ENCODE data around the gene JARID2.
"Not testable (repeated sequence)": the region's sequence is repeated elsewhere in the genome, so short reads cannot be mapped to it uniquely, and the experiment has no call there.

The JARID2 gene

GRCh38 chr6:15289456-15289855 lies 43.6 kb downstream of the JARID2 start:
- not testable (repeated sequence) for DNase-seq (ENCODE audit: low spot score)

DNA sequence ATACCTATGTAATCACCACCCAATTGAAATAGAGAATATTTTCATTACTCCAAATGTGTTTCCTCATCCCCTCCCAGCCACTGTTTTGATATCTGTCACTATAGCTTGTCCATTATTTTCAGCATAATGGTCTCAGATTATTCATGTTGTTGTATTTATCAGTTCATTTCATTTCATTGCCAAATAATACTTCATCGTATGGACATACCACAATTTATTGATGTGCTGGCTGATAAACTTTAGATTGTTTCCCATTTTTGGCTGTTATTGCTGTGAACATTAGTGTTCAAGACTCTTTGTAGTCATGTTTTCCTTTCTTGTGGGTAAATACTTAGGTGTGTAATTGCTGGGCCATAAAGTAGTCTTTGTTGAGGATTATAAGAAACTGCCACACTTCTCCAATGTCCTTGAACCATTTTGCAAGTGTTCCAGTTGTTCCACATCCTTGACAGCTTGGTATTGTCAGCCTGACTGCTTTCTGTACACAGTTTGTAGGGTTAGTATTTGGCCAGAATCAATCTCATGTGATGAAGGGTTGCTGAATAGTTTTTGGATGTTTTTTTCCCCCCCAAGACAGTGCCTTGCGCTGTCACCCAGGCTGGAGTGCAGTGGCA lies 44.3 kb downstream of the JARID2 start:
- no peak for DNase-seq (ENCODE audit: low spot score)

- DNase-seq (ENCODE audit: low spot score), result no peak
These were observed 45.3 kb downstream of the JARID2 start for GRCh38 chr6:15290962-15291704.

DNA sequence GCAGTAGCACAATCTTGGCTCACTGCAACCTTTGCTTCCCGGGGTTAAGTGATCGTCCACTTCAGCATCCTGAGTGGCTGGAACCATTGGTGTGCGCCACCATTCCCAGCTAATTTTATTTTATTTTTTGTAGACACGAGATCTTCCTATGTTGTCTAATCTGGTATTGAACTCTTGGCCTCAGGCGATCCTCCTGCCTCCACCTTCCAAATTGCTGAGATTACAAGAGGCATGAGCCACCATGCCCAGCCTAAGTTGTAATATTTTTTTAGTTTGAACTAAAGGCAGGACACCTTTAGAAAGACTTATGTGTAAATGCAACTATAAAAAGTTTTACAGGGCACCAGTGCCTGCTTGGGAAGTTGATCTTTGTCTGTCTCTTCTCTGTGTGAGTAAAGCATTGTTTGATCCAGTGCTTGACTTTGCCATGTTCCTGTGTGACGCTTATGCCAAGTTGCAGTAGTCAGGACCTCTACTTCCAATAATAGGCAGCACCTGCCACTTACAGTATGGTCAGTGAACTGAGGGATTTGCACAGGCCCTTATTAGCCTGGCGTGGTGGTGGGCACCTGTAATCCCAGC lies 46.9 kb downstream of the JARID2 start:
- DNase-seq (ENCODE audit: low spot score), result no peak

DNA sequence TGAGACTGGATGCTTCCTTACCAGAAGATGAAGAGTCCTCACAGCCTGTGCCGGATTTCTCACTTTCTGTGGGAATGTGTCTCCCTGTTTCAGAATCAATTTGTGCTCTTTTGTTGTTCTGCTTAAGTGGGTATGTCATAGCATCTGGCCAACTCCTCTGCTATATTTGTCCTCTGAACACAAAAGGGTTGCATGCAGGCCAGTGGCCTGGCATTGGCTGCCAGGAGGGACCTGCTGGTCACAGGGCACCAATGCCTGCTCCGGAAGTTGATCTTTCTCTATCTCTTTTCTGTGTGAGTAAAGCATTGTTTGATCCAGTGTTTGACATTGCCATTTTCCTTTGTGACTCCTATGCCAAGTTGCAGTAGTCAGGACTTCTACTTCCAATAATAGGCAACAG lies 47.8 kb downstream of the JARID2 start:
- no peak for DNase-seq (ENCODE audit: low spot score)

GRCh38 chr6:15294504-15294903 lies 48.6 kb downstream of the JARID2 start:
- no peak for DNase-seq (ENCODE audit: low spot score)

DNA sequence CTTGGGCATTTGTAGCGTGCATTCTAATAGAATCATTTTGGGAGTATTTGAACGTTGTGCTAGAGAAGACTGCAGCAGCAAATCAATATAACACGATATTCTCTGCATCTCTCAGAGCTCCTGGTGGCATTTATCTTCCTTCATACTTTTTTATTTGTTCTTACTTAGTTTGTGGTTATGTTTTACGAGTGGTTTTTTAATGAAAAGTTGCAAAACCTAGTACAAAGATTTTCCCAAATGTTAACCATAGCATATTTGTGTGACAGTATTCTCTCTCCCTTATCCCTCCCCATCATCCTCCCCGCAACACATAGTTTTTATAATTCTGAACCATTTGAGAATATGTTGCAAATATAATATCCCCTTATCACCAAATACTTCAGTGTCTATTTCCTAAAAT lies 50.4 kb downstream of the JARID2 start:
- no peak for DNase-seq (ENCODE audit: low spot score)

DNA sequence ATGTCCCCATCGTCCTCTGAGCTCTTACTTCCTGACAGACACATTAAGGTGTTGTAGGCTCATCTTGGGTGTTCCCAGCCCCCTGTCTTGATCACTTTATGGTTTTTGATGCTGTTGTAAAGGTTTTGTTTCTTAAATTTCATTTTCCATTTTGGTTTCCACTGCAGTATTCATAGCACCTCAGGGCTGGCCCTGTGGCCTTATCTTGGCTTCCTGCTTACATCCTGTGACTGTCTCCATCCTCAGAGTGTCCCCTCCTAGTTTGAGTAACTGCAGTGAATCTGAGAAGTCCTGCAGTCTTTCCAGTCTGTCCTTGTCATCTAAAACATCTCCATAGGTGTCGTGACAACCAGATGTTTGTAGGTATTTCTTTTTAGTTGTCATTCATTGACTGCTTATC lies 50.9 kb downstream of the JARID2 start:
- no peak for DNase-seq (ENCODE audit: low spot score)

DNA sequence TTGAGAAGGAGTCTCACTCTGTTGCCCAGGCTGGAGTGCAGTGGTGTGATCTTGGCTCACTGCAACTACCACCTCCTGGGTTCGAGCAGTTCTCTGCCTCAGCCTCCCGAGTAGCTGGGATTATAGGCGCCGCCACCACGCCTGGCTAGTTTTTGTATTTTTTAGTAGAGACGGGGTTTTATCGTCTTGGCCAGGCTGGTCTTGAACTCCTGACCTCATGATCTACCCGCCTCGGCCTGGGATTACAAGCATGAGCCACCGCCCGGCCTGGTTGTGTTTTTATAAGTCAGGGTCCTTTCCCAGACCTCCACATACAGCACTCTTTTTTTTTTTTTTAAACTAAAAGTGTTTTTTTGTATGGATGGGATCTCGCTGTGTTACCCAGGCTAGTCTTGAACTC lies 51.3 kb downstream of the JARID2 start:
- DNase-seq (ENCODE audit: low spot score), result not testable (repeated sequence)

DNA sequence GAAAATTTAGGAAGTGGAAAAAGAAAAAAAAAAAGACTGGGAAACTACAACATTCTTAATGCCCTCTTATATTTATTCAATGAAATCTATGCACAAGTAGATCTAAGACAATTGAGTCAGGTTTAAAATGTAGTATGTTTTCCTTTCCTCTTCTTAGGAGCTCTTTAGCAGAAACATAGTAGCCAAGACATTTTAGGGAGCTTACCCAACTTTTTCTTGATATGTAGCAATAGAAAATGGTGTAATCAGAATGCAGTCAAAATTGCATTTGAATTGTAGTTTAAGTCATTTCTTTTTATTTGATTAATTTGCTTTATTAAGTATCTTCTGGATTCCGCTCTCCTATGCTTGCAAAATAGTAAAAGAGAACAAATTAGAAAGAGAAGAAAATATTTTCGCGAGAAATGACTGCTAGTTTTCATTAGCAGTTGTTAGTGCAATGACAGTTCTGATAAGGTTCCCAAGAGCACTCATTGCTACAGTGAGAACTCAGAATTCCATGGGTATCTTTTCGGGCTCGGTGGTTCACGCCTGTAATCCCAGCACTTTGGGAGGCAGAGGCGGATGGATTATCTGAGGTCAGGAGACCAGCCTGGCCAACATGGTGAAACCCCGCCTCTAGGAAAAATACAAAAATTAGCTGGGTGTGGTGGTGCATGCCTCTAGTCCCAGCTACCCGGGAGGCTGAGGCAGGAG lies 52.2 kb downstream of the JARID2 start:
- DNase-seq (ENCODE audit: low spot score), result no peak

DNA sequence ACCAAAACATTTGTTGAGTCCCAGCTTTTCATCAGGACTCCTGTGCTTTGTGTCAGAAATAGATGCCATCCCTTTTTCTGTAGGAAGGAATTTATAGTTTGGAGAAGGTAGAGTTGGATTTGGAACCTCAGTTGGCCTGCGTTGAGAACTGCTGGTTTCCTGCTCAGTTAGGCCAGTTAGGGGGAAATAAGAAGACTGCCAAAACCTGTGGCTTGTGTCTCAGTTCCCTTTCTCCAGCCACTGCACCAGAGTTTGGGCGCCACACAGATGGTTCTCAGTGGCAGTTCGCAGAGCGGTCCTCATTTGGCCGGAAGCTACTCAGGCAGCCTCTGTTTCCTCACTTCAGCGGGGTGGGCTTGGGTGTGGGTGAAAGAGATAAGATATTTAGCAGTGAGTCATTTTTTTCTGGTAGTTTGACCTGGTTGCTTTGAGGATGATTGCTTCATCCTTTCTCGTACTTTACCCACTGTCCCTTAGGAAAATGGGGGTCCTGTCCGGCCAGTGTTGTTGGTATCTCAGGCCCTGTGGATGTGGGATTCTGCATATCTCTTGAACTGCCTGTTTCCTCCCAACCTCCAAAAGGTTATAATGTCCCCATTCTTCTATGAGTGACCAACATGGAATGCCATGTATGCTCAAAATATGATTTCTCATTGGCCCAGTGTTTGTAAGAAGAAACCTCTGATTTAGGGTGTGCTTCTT lies 53.7 kb downstream of the JARID2 start:
- peak; percentile 18 for DNase-seq (ENCODE audit: low spot score)

- DNase-seq (ENCODE audit: low spot score), result no peak
These were observed 55.5 kb downstream of the JARID2 start for GRCh38 chr6:15301179-15302006.

DNA sequence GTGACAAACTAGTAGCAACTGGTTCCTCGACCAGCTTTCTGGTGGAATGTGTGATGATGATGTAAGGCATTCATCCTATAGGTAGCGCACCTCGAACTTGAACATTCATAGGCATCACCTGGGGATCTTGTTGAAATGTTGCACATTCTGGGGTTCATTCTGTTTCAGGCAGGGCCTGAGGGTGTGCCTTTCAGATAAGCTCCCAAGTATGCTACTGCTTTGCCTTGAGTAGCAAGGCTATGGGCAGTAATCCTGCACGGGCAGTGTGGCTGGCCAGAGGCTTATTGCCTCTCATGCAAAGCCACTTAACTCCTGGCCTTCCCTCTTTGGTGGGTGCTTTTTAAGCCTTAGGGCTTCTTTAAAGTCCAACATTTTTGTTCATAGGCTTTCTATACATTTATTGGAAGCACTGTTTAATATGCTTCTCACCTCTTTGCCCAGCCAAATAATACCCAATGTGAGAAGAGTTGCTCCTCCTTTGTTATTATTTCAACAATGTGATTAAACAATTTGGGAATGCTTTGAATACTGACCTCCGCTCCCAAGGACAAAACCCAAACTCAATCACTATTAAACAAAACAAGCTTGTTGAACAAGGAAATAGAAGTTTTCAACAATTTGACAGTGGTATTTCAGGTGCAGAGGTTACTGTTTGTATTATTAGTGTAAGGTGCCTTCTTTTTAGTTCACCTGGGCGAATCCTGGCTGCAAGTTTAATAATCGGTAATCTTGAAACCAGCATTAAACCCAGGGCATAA lies 57.5 kb downstream of the JARID2 start:
- DNase-seq (ENCODE audit: low spot score), result no peak

- DNase-seq (ENCODE audit: low spot score), result no peak
These were observed 58.0 kb downstream of the JARID2 start for GRCh38 chr6:15303920-15304291.

DNA sequence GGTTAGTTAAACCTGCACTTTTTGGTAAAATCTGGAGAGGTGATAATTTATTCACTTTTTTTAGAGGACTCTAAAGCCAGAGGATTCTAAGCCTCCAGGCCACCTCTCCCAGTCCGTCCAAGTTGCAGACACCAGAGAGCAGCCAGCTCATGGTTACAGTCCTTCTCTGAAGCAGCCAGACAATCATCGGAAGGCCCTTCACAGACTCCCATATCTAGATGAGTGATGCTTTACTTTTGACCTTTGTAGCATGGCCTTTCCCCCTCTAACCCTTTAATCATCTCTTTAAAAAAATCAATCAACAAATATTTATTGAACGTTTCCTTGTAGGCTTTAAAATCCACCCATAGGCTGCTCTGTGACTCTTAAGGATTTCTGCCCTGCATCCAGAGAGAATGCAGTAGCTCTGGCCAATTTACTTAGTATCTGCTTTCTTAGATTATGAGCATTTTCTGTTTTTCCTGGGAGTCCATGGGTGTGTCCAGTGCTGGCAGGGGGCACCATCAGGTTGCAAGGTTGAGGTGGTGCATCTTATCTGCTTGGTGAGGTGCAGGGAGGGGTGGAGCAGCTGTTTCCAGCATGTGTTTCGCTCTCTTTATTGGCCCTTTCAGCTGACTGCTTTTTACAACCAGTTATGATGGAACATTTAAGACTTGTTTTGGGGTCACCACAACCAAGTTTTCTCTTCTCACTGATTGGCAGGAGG lies 58.6 kb downstream of the JARID2 start:
- DNase-seq (ENCODE audit: low spot score), result no peak

DNA sequence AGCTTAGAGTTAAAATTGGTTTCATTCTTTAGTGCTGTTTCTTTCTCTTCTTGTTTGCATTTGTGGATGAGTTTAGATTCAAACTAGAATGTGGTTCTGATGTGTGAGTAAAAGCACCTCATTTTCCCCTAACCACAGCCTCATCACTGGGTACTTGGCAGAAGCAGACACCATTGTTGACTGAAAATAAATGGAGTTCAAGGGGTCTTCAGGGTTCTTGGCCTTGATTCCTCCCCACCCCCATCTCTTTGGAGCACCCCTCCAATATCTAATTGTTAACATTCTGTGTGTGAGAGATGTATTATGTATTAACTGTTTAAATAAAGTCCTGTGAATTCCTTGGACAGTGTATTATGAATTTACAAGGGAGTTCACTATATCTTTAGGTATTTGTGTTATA lies 59.6 kb downstream of the JARID2 start:
- no peak for DNase-seq (ENCODE audit: low spot score)

- DNase-seq (ENCODE audit: low spot score), result no peak
These were observed 60.0 kb downstream of the JARID2 start for GRCh38 chr6:15305909-15306308.

DNA sequence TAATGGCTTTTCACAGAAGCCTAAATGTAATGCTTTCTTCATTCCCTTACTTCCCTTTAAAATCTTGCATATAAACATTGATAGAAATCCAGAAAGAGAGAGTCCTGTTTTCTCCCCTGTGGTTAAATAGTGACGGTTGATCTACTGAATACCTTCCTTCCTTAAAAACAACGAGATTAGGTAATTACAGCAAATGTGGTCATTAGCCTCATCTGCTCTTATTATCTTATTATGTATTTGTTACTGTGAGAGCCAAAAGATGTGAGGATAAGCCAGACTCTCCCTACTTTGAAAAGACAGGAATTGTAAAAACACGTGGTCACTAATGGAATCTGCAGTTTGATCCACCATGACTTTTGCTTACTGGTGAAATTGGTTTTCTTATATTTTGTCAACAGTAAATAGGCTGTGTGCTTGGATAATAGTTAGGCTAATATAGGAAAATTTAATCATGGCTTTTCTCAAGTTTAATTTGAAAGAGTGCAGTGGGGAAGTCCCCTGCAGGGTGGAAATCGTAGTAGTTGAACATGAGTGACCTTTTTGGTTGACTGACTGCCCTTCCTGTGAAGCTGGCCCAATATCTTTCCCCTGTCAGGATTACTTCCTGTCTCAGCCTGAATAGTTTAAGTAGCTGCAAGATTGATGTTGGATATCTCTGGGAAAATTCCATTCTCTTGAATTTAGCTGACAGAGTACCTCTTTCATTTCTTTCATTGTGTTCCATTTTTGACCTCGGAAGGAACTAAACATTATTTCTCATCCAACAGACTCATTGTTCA lies 62.8 kb downstream of the JARID2 start:
- no peak for DNase-seq (ENCODE audit: low spot score)

GRCh38 chr6:15309611-15310283 lies 63.9 kb downstream of the JARID2 start:
- DNase-seq (ENCODE audit: low spot score), result no peak

Measured in CD4-positive, alpha-beta T cell treated with Interleukin-6 at 100 ng/mL for 8 hours (primary cell).